ENCODE data around the gene RASA3. TPM values are rescaled to one million over a fixed set of nuclear protein-coding genes. Genes with fewer than 3 reads are reported as not detected.

The RASA3 gene
- total and polyA plus RNA-seq, 2 of the 4 experiments (the other 2 are of a cell fraction): 21.0 to 31.4 TPM

GRCh38 chr13:114027046-114027715 lies 105.2 kb downstream of the RASA3 start (continued):
- TF ChIP-seq USF2 (IDR thresholded peaks at IDR 0.05; ENCODE audit: low read depth, low read length): no peak

GRCh38 chr13:114026481-114026880 lies 105.9 kb downstream of the RASA3 start:
- Histone ChIP-seq H3K27ac (ENCODE audit: insufficient read depth, low read length) (peak overlapping the region; percentile 73; the same call in 1 of the 2 replicates), H2BK120ac (ENCODE audit: low read depth, low read length) (peak overlapping the region; percentile 77), H2BK15ac (ENCODE audit: low read depth, low read length) (no peak overlapping the region), H2AFZ (replicated peaks; ENCODE audit: low read length, poor library complexity) (no peak overlapping the region), H3K23ac (ENCODE audit: low read depth, low read length) (peak overlapping the region; percentile 81), H3K4me1 (ENCODE audit: control insufficient read depth, insufficient read depth, low read length) (peaks cover 28% of the 10 kb centered on the region), H3K4me3 (ENCODE audit: insufficient read depth, low read depth, low read length) (no peak overlapping the region), H2AK9ac (replicated peaks; ENCODE audit: low read depth, low read length, poor library complexity) (peak overlapping the region; percentile 91), H4K20me1 (ENCODE audit: insufficient read depth, low read length) (peaks cover 57% of the 10 kb centered on the region), H4K5ac (ENCODE audit: low read depth, low read length) (no peak overlapping the region; the same call in 1 of the 2 replicates), H4K8ac (ENCODE audit: low read depth in 2 of 2, low read length in 2 of 2) (peak overlapping the region in 1 of 2 experiments; percentile 55; a peak in 1 of 4 replicates), H2AK5ac (ENCODE audit: low read depth, low read length) (peak overlapping the region; percentile 94), H3K4me2 (ENCODE audit: low read depth, low read length) (no peak overlapping the region), H3K27me3 (ENCODE audit: control insufficient read depth, insufficient read depth, low read length) (no peaks in the 10 kb centered on the region), H3K9ac (ENCODE audit: low read depth, low read length) (no peak overlapping the region), H2BK20ac (ENCODE audit: low read depth, low read length) (0 out of 2 replicates have a peak overlapping the region, but pooled peaks have one; percentile 36), H3K18ac (ENCODE audit: low read depth, low read length) (peak overlapping the region; percentile 17; the same call in 1 of the 2 replicates), H3K4ac (ENCODE audit: low read depth, low read length) (peak overlapping the region; percentile 83), H4K91ac (ENCODE audit: insufficient read depth, low read depth, low read length) (peak overlapping the region; percentile 34; the same call in 1 of the 2 replicates), H3K14ac (replicated peaks; ENCODE audit: low read depth, low read length) (peak overlapping the region; percentile 80), H3K36me3 (ENCODE audit: control insufficient read depth, insufficient read depth, low read length) (peaks cover 61% of the 10 kb centered on the region), H3K9me3 (ENCODE audit: control insufficient read depth, insufficient read depth, low read length) (no peaks in the 10 kb centered on the region), H3K9me1 (ENCODE audit: insufficient read depth, low read length) (peaks cover 27% of the 10 kb centered on the region), H2BK5ac (ENCODE audit: low read depth, low read length, poor library complexity, severe bottlenecking) (peak overlapping the region; percentile 20), H3K56ac (ENCODE audit: extremely low read depth, insufficient read depth, low read length) (no peak overlapping the region), H3K79me1 (ENCODE audit: low read depth in 1 of 2, low read length in 2 of 2) (peaks cover 35 to 85% of the 10 kb centered on the region in 2 experiments)
- in situ Hi-C loops (cut with MboI; ENCODE audit: low sequenced_read_pairs): no loop called here
- dilution Hi-C loops (cut with HindIII; ENCODE audit: low sequenced_read_pairs, unreplicated experiment): no loop called here
- intact Hi-C loops (cut with micrococcal nuclease): loop anchor here (2.0 to 10.0 kb wide), 2 partner anchors 200 to 212 kb away; no protein-coding TSS in a partner anchor
- ChIA-PET CTCF (no interaction called here), POLR2A (ENCODE audit: unreplicated experiment) (no interaction called here)
- 100% methylated on average over 1 of the region's 11 CpGs; no CpG with 5 or more reads in 1 of the 2 experiments for WGBS, 2 experiments (ENCODE audit: extremely low coverage in 2 of 2, insufficient read length in 1 of 2)
- TF ChIP-seq NFE2L2 (IDR thresholded peaks at IDR 0.05; ENCODE audit: low read depth, low read length) (no peak), USF2 (IDR thresholded peaks at IDR 0.05; ENCODE audit: low read depth, low read length) (no peak), FOS (IDR thresholded peaks at IDR 0.05; ENCODE audit: low read depth, low read length) (no peak), MXI1 (IDR thresholded peaks at IDR 0.05; ENCODE audit: borderline replicate concordance, low read depth, low read length) (no peak), BHLHE40 (IDR thresholded peaks at IDR 0.05; ENCODE audit: low read depth, low read length) (no peak), RAD21 (IDR thresholded peaks at IDR 0.05; ENCODE audit: low read length) (no peak), MAZ (IDR thresholded peaks at IDR 0.05; ENCODE audit: borderline replicate concordance, low read depth, low read length) (no peak), ELK1 (IDR thresholded peaks at IDR 0.05; ENCODE audit: borderline replicate concordance, low read depth, low read length) (no peak), CEBPB (IDR thresholded peaks at IDR 0.05; ENCODE audit: low read depth, low read length) (no peak), RFX5 (IDR thresholded peaks at IDR 0.05; ENCODE audit: low read depth, low read length) (no peak), SMC3 (IDR thresholded peaks at IDR 0.05; ENCODE audit: low read depth, low read length) (no peak)
- ATAC-seq (ENCODE audit: low read depth) (no peak), DNase-seq (no peak)
- BruUV-seq (replicated peaks): no TSS peak

All from IMR-90 (cell line).